NCI-H2107 treated with DMSO at 0.1 percent for 48 hours (cell line): ENCODE data around the gene ACSBG1.

Experiments
- DNase-seq: peaks from one replicate; lab custom pipeline; 2025; ENCODE audit not compliant: unreplicated experiment; lab: John Stamatoyannopoulos, UW

Gene ACSBG1

GRCh38 chr15:78234515-78235040, at the start of gene ACSBG1:
Gene ACSBG1, minus strand, starts transcription at chr15:78234565. Its CDS starts 64 bp downstream, at chr15:78234501.
- no peak for DNase-seq

GRCh38 chr15:78282324-78282723, 48.0 kb upstream of the ACSBG1 start:
- DNase-seq, result no peak

GRCh38 chr15:78280319-78281072, 46.1 kb upstream of the ACSBG1 start:
- DNase-seq, result no peak

- no peak for DNase-seq
These were observed 41.9 kb upstream of the ACSBG1 start for GRCh38 chr15:78276064-78276943.

- no peak for DNase-seq
These were observed 40.6 kb upstream of the ACSBG1 start for GRCh38 chr15:78274994-78275393.

- no peak for DNase-seq
These were observed 38.4 kb upstream of the ACSBG1 start for GRCh38 chr15:78272776-78273175.

GRCh38 chr15:78272316-78272715, 38.0 kb upstream of the ACSBG1 start:
- no peak for DNase-seq

GRCh38 chr15:78266806-78267205, 32.4 kb upstream of the ACSBG1 start:
- no peak for DNase-seq

- no peak for DNase-seq
These were observed 31.9 kb upstream of the ACSBG1 start for GRCh38 chr15:78266229-78266628.

GRCh38 chr15:78265752-78266224, 31.4 kb upstream of the ACSBG1 start:
- DNase-seq, result no peak

- no peak for DNase-seq
These were observed 30.7 kb upstream of the ACSBG1 start for GRCh38 chr15:78265137-78265460.

GRCh38 chr15:78264304-78265136, 30.2 kb upstream of the ACSBG1 start, which contains the start of gene DNAJA4:
Gene DNAJA4, plus strand, starts transcription at chr15:78264562. Its CDS starts 202 bp downstream, at chr15:78264764.
- no peak for DNase-seq

- DNase-seq, result no peak
These were observed 29.5 kb upstream of the ACSBG1 start for GRCh38 chr15:78263907-78264303.

GRCh38 chr15:78263351-78263781, 29.0 kb upstream of the ACSBG1 start:
- DNase-seq, result no peak

- no peak for DNase-seq
These were observed 26.7 kb upstream of the ACSBG1 start for GRCh38 chr15:78261062-78261461.

GRCh38 chr15:78260489-78260888, 26.1 kb upstream of the ACSBG1 start:
- DNase-seq, result no peak

GRCh38 chr15:78259232-78259631, 24.9 kb upstream of the ACSBG1 start:
- no peak for DNase-seq

- DNase-seq, result no peak
These were observed 23.3 kb upstream of the ACSBG1 start for GRCh38 chr15:78257681-78258080.

- DNase-seq, result no peak
These were observed 21.7 kb upstream of the ACSBG1 start for GRCh38 chr15:78256044-78256437.

GRCh38 chr15:78255421-78256043, 21.2 kb upstream of the ACSBG1 start:
- no peak for DNase-seq
